ENCODE data around the gene MRPL18. TPM values are rescaled to one million over a fixed set of nuclear protein-coding genes. Genes with fewer than 3 reads are reported as not detected.

Gene MRPL18
- total and polyA plus RNA-seq, 2 of the 8 experiments (the other 6 are each of a cell fraction or from before 2014, with no cell fraction given) = 58.7 to 79.8 TPM

- TF ChIP-seq TCF12 (IDR thresholded peaks at IDR 0.05; ENCODE audit: low read depth, low read length) = no peak
- no peak for TF ChIP-seq NRF1 (IDR thresholded peaks at IDR 0.05; ENCODE audit: low read depth, low read length)
- TF ChIP-seq SUZ12 (IDR thresholded peaks at IDR 0.05; ENCODE audit: low read length) = no peak
- TF ChIP-seq MAFK (IDR thresholded peaks at IDR 0.05; ENCODE audit: low read depth, low read length) = no peak
- no peak for TF ChIP-seq POLR2A (IDR thresholded peaks at IDR 0.05; ENCODE audit: control extremely low read depth in 1 of 2, low read depth in 2 of 2, low read length in 2 of 2)
- no peak for TF ChIP-seq RNF2 (IDR thresholded peaks at IDR 0.05; ENCODE audit: borderline replicate concordance, low read depth, low read length, missing control alignments, poor library complexity, severe bottlenecking)
- TF ChIP-seq YY1 (IDR thresholded peaks at IDR 0.05; ENCODE audit: low read depth, low read length) = no peak
- TF ChIP-seq PHF8 (conservative IDR thresholded peaks at IDR 0.05; ENCODE audit: low read depth, low read length) = no peak
- no peak for TF ChIP-seq SIX5 (IDR thresholded peaks at IDR 0.05; ENCODE audit: low read depth, low read length)
- TF ChIP-seq CHD1 (IDR thresholded peaks at IDR 0.05; ENCODE audit: low read depth, low read length) = no peak
- no peak for TF ChIP-seq SAP30 (IDR thresholded peaks at IDR 0.05; ENCODE audit: insufficient read depth, insufficient replicate concordance, low read length)
- no peak for TF ChIP-seq EP300 (IDR thresholded peaks at IDR 0.05; ENCODE audit: borderline replicate concordance in 1 of 2, low read depth in 2 of 2, low read length in 2 of 2)
- no peak overlapping the region for H4K8ac ChIP-seq (ENCODE audit: extremely low read depth, insufficient read depth, low read length)
- WGBS, 2 experiments (ENCODE audit: extremely low coverage in 1 of 2, insufficient coverage in 1 of 2, insufficient read length in 1 of 2, insufficient replicate concordance in 2 of 2, low coverage in 1 of 2, low lambda C conversion rate in 2 of 2, missing lambda C conversion rate in 1 of 2) = 15% methylated on average over 1 of the region's 1 CpG; no CpG with 5 or more reads in 1 of the 2 experiments
Observed at GRCh38 chr6:159797554-159797953, 7.3 kb downstream of the MRPL18 start.

More at GRCh38 chr6:159797554-159797953, 7.3 kb downstream of the MRPL18 start:
- peaks cover 0 to 2% of the 10 kb centered on the region in 2 experiments for H4K20me1 ChIP-seq (replicated peaks in 1 of 2; ENCODE audit: control insufficient read depth in 1 of 2, insufficient read depth in 2 of 2, low read length in 2 of 2)
- no peak overlapping the region for H2BK15ac ChIP-seq (ENCODE audit: low read length)
- H2BK120ac ChIP-seq (replicated peaks; ENCODE audit: low read depth, low read length) = no peak overlapping the region
- H3K23ac ChIP-seq (ENCODE audit: insufficient read length) = no peak overlapping the region
- no peak overlapping the region for H2BK12ac ChIP-seq (ENCODE audit: low read depth, low read length)
- H2AK5ac ChIP-seq (ENCODE audit: low read depth, low read length) = no peak overlapping the region
- peaks cover 1 to 46% (median 13%) of the 10 kb centered on the region in 4 experiments for H3K36me3 ChIP-seq (ENCODE audit: control insufficient read depth in 2 of 4, insufficient read depth in 4 of 4, low read length in 3 of 4)
- no peak overlapping the region for H3K4me3 ChIP-seq (ENCODE audit: extremely low read depth in 1 of 4, insufficient read depth in 2 of 4, low read depth in 3 of 4, low read length in 4 of 4)
- no peak overlapping the region for H4K5ac ChIP-seq (ENCODE audit: insufficient read length, low read depth, low read length)
- ChIA-PET POLR2A (ENCODE audit: partially characterized antibody) (no interaction called here), CTCF (ENCODE audit: partially characterized antibody) (no interaction called here)
- no peaks in the 10 kb centered on the region for H3K23me2 ChIP-seq (ENCODE audit: low read depth, low read length)
- H2AFZ ChIP-seq (ENCODE audit: low read length) = no peak overlapping the region
- H3K9ac ChIP-seq (replicated peaks in 1 of 4; ENCODE audit: extremely low read depth in 1 of 4, low read depth in 3 of 4, low read length in 3 of 4) = no peak overlapping the region
- H3K27me3 ChIP-seq (replicated peaks in 1 of 4; ENCODE audit: control insufficient read depth in 3 of 4, extremely low read depth in 1 of 4, insufficient read depth in 3 of 4, low read length in 3 of 4) = no peaks in the 10 kb centered on the region
- H3K56ac ChIP-seq (replicated peaks; ENCODE audit: insufficient read length, low read depth, low read length) = no peak overlapping the region
- no peaks in the 10 kb centered on the region for H3K79me1 ChIP-seq (ENCODE audit: low read depth, low read length)
- no peak overlapping the region for H3K18ac ChIP-seq (ENCODE audit: extremely low read depth, low read length)
- H2BK20ac ChIP-seq (ENCODE audit: low read length) = no peak overlapping the region
- no peak overlapping the region for H4K91ac ChIP-seq (replicated peaks; ENCODE audit: insufficient read length, low read length)
- DNase-seq (ENCODE audit: low read depth in 1 of 2, low spot score in 2 of 2) (no peak), FAIRE-seq (no peak)
- H3K27ac ChIP-seq (ENCODE audit: low read depth, low read length) = no peak overlapping the region
- H2BK5ac ChIP-seq (ENCODE audit: low read depth, low read length) = no peak overlapping the region
- H3K4me2 ChIP-seq (ENCODE audit: insufficient read depth in 1 of 2, low read depth in 2 of 2, low read length in 2 of 2) = no peak overlapping the region
- H3K9me3 ChIP-seq (ENCODE audit: insufficient read depth in 2 of 2, low read depth in 1 of 2, low read length in 1 of 2) = no peaks in the 10 kb centered on the region
- no peak overlapping the region for H3K4ac ChIP-seq (replicated peaks; ENCODE audit: insufficient read length, low read depth, low read length)
- peaks cover 0 to 18% of the 10 kb centered on the region in 2 experiments; a peak in 2 of 4 replicates for H3K79me2 ChIP-seq (ENCODE audit: control insufficient read depth in 1 of 2, insufficient read depth in 2 of 2, low read length in 2 of 2)
- H3K14ac ChIP-seq (ENCODE audit: insufficient read length) = no peak overlapping the region
- H3K4me1 ChIP-seq (replicated peaks in 1 of 4; ENCODE audit: control insufficient read depth in 3 of 4, insufficient read depth in 4 of 4, low read length in 3 of 4) = no peaks in the 10 kb centered on the region

Measured in H1 (cell line).